ENCODE data around the gene SCRG1. TPM values are rescaled to one million over a fixed set of nuclear protein-coding genes. Genes with fewer than 3 reads are reported as not detected.

SCRG1 gene
- polyA plus RNA-seq (ENCODE audit: insufficient read length in 3 of 3): under 1 TPM; 0.28 to 0.46 (median 0.39) TPM

DNA sequence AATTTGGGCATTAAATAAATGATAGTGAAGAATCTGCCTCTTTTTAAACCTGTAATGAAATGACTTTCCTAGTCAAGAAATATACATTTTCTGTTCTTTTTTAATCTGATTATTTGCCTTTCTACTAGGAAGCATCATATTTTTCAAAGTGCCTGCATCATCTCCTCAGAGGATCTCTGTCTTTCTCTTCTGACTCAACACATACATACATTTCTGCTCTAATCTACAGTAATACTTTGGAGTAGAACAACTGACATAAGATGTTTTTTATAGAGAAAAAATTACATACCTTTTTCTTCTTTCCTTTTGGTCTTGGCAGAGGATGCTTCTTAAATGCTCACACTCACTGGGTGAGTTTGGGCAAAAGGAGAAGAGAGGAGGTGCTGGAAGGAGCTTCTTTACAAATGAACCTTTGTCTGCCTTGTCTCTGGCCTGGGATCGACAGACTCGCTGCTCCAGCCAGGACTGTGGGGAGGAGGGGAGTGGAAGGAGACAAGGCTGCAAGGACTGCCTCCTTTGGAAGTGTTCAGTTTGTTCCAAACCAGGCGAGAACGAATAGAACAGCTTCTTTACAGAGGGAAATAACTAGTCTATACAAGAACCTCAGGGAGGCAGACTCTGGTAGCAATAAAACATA, at the start of gene SCRG1:
TSS of gene SCRG1 (minus strand) at position 338 of the 637 bp plus-strand sequence. CDS start 7,702 bp downstream, outside the sequence.
- DNase-seq (ENCODE audit: low read depth in 3 of 3, low spot score in 2 of 3): no peak

GRCh38 chr4:173448103-173448502, 49.2 kb upstream of the SCRG1 start:
- DNase-seq (ENCODE audit: low read depth in 3 of 3, low spot score in 2 of 3): no peak

GRCh38 chr4:173446416-173446815, 47.5 kb upstream of the SCRG1 start:
- DNase-seq (ENCODE audit: low read depth in 3 of 3, low spot score in 2 of 3): no peak

- no peak for DNase-seq (ENCODE audit: low read depth in 3 of 3, low spot score in 2 of 3)
Measured at GRCh38 chr4:173443121-173443520, 44.2 kb upstream of the SCRG1 start.

GRCh38 chr4:173442223-173442932, 43.5 kb upstream of the SCRG1 start:
- DNase-seq (ENCODE audit: low read depth in 3 of 3, low spot score in 2 of 3): no peak

DNA sequence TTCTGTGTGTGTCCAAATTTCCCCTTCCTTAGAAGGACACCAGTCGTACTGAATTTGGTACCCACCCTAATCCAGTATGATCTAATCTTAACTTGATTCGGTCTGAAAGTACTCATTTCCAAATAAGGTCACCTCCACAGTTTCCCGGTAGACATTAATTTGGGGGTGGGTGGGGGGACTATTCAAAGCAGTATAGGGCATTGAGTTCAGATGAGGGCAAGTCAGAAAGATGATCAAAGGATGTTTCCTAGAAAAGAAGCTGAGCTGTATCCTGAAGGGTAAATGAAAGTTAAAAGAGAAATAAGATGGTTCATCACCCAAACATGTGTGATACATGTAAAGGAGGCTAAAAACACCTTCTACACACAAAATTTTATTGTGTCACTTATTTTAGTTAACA, 42.0 kb upstream of the SCRG1 start:
- no peak for DNase-seq (ENCODE audit: low read depth in 3 of 3, low spot score in 2 of 3)

DNA sequence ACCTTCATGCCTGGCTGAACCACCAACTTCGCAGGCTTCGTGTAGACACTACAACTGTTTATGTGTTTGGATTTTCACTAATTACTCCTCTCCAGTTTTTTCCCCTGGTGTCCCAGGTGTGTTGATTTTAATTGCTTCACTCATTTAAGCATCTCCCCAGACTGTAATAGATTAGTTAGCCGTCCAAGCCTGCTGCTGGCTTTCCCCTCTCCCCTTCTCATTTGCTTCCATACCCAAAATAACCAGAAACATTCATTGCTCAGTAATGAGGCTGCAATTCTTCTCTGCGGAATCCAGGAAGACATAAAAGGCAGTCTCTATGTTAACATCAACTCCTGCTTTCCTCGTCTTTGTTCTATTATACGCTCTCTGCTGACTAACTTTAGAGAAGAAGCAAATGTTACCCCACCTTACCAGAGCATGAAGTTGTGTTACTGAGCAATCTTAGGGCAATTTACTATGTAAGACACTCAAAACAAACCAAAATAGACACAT, 37.9 kb upstream of the SCRG1 start:
- no peak for DNase-seq (ENCODE audit: low read depth in 3 of 3, low spot score in 2 of 3)

- DNase-seq (ENCODE audit: low read depth in 3 of 3, low spot score in 2 of 3): no peak
Measured at GRCh38 chr4:173436149-173436579, 37.2 kb upstream of the SCRG1 start.

GRCh38 chr4:173434231-173434630, 35.3 kb upstream of the SCRG1 start:
- DNase-seq (ENCODE audit: low read depth in 3 of 3, low spot score in 2 of 3): no peak

GRCh38 chr4:173433447-173433846, 34.5 kb upstream of the SCRG1 start:
- DNase-seq (ENCODE audit: low read depth in 3 of 3, low spot score in 2 of 3): no peak

DNA sequence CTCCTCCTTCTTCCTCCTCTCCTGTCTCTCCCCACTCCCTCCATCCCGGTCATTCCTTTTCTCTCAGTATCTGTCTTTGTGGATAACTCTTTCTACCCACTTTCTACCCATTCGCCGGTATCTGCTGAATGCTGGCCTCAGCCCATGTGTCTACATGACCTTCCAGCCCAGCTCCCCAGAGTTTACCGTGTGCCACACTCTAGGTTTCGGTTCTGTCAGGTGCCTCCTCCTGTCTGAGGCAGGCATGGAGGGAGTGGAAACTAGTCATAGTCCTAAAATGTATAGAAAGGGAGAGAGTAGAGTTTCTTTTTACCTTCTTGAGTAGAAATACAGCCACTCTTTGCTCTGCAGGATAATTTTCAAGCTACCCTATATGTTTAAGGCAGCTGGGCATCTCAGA, 33.5 kb upstream of the SCRG1 start:
- DNase-seq (ENCODE audit: low read depth in 3 of 3, low spot score in 2 of 3): no peak

DNA sequence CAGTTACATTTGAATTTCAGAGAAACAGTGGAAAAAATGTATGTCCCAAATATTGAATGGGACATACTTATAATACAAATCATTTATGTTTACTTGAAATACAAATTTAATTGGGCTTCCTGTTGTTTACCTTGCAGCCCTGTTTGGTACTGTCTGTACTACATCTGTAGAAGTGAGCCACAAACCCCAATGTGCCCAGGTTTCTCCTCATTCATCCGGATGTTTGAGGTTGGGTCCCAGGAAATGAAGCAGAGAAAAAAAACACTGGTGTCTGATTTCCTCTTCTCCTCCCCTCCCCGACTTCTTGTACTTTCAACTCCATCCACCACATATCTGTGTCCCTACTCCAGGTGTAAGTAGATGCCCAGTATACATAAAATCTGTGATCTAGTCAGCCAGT, 27.1 kb upstream of the SCRG1 start:
- DNase-seq (ENCODE audit: low read depth in 3 of 3, low spot score in 2 of 3): no peak

GRCh38 chr4:173424899-173425805, 26.2 kb upstream of the SCRG1 start:
- no peak for DNase-seq (ENCODE audit: low read depth in 3 of 3, low spot score in 2 of 3)

GRCh38 chr4:173420801-173421200, 21.9 kb upstream of the SCRG1 start:
- DNase-seq (ENCODE audit: low read depth in 3 of 3, low spot score in 2 of 3): no peak

GRCh38 chr4:173420324-173420752, 21.4 kb upstream of the SCRG1 start:
- peak in 1 of 3 donors; percentile 23 for DNase-seq (ENCODE audit: low read depth in 3 of 3, low spot score in 2 of 3)

GRCh38 chr4:173418639-173419038, 19.7 kb upstream of the SCRG1 start:
- DNase-seq (ENCODE audit: low read depth in 3 of 3, low spot score in 2 of 3): no peak

GRCh38 chr4:173417833-173418232, 18.9 kb upstream of the SCRG1 start:
- no peak for DNase-seq (ENCODE audit: low read depth in 3 of 3, low spot score in 2 of 3)

GRCh38 chr4:173415885-173416653, 17.2 kb upstream of the SCRG1 start:
- no peak for DNase-seq (ENCODE audit: low read depth in 3 of 3, low spot score in 2 of 3)

DNA sequence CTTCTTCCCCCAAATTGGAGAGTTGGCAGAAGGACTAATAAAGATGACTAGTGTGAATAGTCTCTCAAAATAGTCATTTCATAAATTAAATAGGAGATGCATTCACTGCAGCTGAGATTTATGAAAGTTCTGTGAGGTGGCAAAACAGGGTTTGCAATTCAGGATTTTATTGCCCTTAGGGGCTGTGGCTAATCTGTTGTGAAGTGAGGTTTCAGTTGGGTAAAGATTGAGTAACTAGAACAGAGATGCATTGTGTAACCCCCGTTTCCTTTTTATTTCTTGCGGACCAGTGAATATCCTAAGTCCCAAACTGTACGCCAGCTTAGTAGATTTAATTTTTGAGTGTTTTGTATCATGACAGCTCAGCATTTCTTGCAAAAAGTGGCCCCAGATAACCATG, 16.2 kb upstream of the SCRG1 start:
- DNase-seq (ENCODE audit: low read depth in 3 of 3, low spot score in 2 of 3): no peak

GRCh38 chr4:173414456-173414855, 15.5 kb upstream of the SCRG1 start:
- DNase-seq (ENCODE audit: low read depth in 3 of 3, low spot score in 2 of 3): no peak
